H1 (cell line): ENCODE results near the gene CA10.

Experiments used
- BACH1 ChIP-seq: IDR thresholded peaks from 2 replicates; pipeline ENCODE4 v1.6.1; 2012; ENCODE audit warnings: low read length, improper control_type of control experiment
- CTCF ChIP-seq, 3 experiments: IDR thresholded peaks; 1 replicate in 2 of 3; 2 replicates in 1 of 3; pipeline versions ENCODE4 v1.5.1 to v1.6.1; 2011; ENCODE audit warnings: low read length in 3 of 3, mild to moderate bottlenecking in 3 of 3, inconsistent platforms in 2 of 3, low read depth in 1 of 3, moderate library complexity in 1 of 3; ENCODE audit not compliant: insufficient read depth in 1 of 3; ENCODE audit errors: control extremely low read depth in 1 of 3
- EP300 ChIP-seq, 2 experiments: IDR thresholded peaks; 1 replicate in 1 of 2; 2 replicates in 1 of 2; pipeline ENCODE4 v1.6.1; 2011 to 2012; ENCODE audit warnings: low read depth in 2 of 2, low read length in 2 of 2, mild to moderate bottlenecking in 2 of 2, borderline replicate concordance in 1 of 2, inconsistent platforms in 1 of 2, moderate library complexity in 1 of 2
- KDM1A ChIP-seq: fragments of 200-600, 300-600 bp; sonication (generic); IDR thresholded peaks from 2 replicates; pipeline ENCODE4 v1.7.1; 2016; ENCODE audit warnings: mild to moderate bottlenecking, low read length, borderline replicate concordance
- MAFK ChIP-seq: IDR thresholded peaks from 2 replicates; pipeline ENCODE4 v1.6.1; 2012; ENCODE audit warnings: low read depth, mild to moderate bottlenecking, improper control_type of control experiment, low read length
- POLR2A ChIP-seq, 2 experiments: IDR thresholded peaks; 1 replicate in 1 of 2; 2 replicates in 1 of 2; pipeline ENCODE4 v1.6.1; 2011; ENCODE audit warnings: low read depth in 2 of 2, low read length in 2 of 2, mild to moderate bottlenecking in 2 of 2; ENCODE audit errors: control extremely low read depth in 1 of 2
- POLR2AphosphoS5 ChIP-seq: IDR thresholded peaks from 2 replicates; pipeline ENCODE4 v1.6.1; 2011; ENCODE audit warnings: low read depth, low read length

DNA sequence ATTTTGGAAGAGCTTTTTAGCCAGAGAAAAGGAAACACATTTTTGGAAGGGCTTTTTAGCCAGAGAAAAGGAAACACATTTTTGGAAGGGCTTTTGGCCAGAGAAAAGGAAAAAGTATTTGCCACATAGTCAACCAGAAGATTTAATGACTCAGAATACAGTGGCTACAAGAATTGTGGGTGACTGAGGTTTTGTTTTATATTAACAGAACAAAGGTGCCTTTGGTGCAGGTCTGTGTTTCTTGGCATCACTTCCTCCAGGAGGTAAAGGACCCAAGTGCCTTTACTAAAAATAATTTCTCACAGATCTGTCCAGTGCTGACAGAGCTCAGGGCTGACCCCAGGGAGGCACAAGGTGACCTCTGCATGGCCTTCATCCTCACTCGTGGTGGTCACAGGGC is 363.1 kb downstream of the CA10 start:
- TF ChIP-seq EP300 (IDR thresholded peaks at IDR 0.05; ENCODE audit: borderline replicate concordance in 1 of 2, low read depth in 2 of 2, low read length in 2 of 2) (no peak), BACH1 (no peak), POLR2AphosphoS5 (no peak), MAFK (no peak), CTCF (IDR thresholded peaks at IDR 0.05; ENCODE audit: control extremely low read depth in 1 of 3, insufficient read depth in 1 of 3, low read depth in 1 of 3, low read length in 3 of 3) (no peak), POLR2A (IDR thresholded peaks at IDR 0.05; ENCODE audit: control extremely low read depth in 1 of 2, low read depth in 2 of 2, low read length in 2 of 2) (no peak), KDM1A (no peak)
